ENCODE results near the gene ABI3.

Gene ABI3

DNA sequence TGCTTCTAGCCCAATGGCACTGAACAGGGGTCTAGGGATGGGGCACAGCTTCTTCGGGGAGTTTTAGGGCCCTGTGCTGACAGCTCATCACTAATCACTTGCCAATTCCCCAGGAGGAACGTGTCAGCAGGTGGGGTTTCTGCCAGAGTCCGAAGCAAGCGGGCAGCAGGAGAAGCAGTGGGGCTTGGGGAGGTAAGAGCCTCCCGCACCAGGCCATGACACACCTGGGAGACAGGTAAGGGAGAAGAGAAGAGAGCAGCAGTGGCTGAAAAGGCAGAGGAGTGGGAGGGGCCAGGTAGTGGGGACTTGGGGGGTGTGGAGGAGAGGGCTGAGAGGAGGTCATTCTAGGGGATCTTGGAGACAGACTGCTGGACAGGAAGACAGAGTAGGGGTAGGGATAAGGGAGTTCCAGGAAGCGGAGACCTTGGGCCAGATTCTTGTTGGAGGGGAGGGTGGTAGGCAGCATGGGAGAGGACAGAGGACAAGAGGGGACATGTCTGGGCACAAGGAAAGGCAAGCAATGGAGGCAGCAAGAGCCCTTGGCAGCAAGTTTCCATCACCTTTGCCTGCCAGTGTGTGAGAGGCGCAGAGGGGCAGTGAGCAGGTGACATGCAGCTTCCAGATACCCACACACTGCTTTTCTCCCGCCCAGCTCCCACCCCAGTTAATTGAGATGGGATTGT lies 15.2 kb downstream of the ABI3 start:
- DNase-seq (ENCODE audit: low read depth in 3 of 3): no peak

GRCh38 chr17:49226771-49227435 lies 16.4 kb downstream of the ABI3 start:
- DNase-seq (ENCODE audit: low read depth in 3 of 3): no peak

DNA sequence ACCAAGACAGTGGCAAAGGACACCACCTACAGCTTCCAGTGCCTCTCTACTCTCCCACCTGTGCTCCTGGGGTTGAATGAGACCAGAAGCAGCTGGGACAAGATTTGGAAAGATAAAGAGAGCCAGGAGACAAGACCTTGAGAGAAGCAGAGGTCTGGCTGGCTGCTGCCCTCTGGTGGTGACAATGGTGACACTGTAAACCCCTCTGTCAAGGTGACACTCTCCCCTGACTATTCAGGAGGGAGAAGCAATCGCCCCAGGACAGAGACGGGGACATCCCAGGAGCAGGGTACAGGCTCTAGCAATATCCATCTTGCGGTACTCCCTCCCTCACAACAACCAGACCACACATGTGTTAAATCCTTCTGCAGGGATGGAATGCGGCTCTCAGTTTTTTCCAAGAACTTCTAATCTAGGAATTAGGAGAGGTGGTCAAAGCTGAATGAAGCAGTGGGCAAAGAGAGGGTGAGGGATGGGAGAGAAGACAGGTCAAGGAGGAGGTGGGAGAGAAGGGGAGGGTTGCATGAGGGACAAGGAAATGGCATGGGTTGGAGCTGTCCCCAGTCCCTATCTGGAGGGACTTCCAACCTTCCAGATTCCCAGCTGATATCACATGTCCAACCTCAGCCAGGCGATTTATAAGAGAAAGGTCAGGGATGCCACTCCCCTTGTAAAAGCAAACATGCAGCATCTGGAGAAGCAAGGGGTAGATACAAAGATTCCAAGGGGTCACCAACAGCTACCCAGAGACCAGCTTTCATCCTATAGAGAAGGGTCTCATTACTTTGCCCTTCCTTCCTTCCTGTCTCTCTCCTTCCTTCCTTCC lies 17.1 kb downstream of the ABI3 start:
- peak; percentile 56 to 76 (median 63) for DNase-seq (ENCODE audit: low read depth in 3 of 3)

DNA sequence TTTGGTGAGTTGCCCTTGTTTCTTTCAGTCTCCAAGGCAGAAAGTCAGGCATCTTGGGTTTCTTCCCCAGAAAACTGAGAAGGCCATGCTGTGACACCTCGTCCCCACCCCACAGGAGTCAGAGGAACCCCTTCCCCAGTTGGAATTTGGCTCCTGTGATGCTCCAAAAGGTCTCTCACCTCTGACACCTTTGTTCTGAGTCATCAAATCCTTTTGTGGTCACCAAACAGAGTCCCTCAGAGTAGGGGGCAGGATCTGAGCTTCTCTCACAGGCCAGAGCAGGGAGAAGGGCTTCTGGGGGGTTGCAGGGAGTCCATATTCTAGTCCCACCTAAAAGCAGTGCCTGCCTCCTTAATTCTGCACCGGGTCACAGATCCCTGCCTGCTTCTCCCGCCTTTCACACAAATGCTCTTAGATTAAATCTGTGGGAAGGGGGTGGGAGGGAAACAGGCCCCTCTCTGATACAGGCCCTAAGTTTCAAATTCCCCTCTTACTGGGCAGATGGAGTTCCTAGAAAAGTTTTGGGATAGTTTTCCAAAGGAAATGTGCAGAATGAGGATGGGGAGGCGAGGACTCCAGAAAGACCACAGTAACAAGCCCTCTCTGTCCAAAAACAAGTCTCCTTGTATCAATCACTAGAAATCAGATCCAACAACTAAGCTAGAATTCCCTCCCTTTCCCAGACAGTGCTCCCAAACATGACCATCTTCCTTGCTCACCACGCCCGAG lies 18.7 kb downstream of the ABI3 start:
- no peak for DNase-seq (ENCODE audit: low read depth in 3 of 3)

GRCh38 chr17:49229805-49230600 lies 19.5 kb downstream of the ABI3 start:
- no peak for DNase-seq (ENCODE audit: low read depth in 3 of 3)

DNA sequence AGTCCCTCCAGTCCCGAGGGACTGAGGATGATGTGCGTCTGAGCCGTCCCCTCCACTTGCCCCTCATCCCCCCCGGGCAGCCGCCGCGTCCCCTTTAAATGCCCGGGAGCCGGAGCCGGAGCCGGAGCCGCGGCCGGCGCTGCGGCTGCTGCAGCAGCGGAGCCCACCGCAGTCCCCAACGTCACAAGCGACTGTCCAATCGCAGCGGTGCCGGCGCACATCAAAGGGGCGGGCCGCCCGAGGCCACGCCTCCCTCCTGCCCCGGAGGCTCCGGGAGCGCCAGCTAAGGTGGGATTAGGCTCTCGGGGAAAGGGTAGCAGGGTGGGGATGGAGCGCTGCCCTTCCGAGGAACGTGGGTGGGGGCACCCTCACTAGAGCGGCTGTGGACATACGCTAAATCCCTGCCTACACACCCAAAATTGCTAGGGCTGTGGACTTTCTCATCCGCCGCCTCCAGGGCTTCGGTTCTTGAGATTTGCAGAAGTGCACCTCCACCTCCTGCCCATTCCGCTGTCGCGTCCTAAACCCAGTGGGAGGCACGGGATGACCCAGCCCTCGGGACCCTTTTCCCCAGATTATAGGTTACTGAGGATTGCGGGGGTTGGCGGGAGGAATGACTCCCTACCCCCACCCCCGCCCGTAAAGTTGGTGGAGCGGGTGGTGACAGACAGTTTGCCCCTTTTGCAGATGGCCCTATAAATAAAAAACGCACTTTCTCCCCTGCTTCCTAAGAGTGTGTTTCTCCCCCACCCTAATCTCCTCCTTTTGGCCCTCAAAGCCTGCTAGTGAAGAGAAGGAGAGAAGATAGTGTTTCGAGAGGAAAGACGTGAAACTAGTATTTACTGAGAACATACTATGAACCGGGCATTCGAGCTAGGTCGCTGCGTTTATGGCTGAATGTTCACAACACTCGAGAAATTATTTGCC lies 20.4 kb downstream of the ABI3 start, which contains the start of gene PHOSPHO1:
Gene PHOSPHO1 (minus strand): TSS at position 152 of the 927 bp plus-strand sequence. CDS start 4,096 bp downstream, outside the sequence.
- peak; percentile 71 to 85 (median 73) for DNase-seq (ENCODE audit: low read depth in 3 of 3)

DNA sequence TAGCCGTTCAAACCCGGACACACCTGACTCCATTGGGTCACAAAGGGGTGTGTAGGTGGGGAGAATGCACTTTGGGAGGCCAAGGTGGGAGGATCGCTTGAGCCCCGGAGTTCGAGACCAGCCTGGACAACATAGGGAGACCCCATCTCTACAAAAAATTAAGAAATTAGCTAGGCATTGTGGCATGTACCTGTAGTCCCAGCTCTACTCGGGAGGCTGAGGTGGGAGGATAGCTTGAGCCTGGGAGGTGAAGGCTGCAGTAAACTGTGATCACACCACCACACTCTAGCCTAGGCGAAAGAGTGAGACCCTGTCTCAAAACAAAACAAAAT lies 21.0 kb downstream of the ABI3 start:
- DNase-seq (ENCODE audit: low read depth in 3 of 3): no peak

DNA sequence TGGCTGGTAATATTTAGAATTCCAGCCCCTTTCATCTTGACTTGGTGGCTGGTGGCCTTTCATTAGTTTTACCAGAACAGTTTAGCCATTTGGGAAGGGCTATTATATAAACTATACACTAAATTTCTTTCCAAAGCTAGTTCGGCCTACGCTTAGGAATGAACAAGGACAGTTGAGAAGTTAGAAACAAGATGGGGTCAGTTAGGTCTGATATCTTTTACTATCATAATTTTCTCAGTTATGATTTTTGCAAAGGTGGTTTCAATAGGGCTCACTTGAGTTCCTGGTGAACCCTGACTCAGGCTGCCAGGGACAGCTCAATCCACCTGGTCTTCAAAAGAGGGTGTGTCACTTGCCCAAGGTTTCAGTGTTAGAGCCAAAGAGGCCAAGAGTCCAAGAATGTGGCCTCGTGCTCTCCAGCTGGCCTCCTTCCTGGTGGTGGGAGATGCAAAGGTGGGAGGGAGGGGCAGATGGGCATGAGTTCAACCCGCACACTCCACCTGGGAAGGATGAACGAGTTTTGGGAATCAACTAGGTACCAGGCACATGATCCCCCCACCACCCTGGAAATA lies 24.1 kb downstream of the ABI3 start:
- no peak for DNase-seq (ENCODE audit: low read depth in 3 of 3)

- DNase-seq (ENCODE audit: low read depth in 3 of 3): no peak
These were observed 25.4 kb downstream of the ABI3 start for GRCh38 chr17:49235896-49236295.

DNA sequence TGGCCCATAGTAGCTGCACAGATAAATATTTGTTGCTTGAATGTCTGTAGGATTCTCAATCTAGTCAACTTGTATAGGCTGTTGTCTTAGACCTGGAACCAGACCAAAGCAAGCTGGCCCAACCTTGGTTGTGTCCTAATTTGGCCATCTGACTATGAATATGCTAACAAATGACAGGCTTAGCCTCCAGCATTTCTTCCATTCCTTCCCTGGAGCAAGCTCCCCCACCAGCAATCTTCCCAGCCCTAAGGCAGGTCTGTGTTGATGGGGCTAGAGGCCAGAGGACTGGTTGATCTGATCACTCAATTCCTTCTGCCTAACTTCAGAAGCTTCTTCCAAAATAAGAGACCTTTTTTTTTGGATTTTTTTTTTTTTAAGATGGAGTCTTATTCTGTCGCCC lies 29.5 kb downstream of the ABI3 start:
- DNase-seq (ENCODE audit: low read depth in 3 of 3): no peak

DNA sequence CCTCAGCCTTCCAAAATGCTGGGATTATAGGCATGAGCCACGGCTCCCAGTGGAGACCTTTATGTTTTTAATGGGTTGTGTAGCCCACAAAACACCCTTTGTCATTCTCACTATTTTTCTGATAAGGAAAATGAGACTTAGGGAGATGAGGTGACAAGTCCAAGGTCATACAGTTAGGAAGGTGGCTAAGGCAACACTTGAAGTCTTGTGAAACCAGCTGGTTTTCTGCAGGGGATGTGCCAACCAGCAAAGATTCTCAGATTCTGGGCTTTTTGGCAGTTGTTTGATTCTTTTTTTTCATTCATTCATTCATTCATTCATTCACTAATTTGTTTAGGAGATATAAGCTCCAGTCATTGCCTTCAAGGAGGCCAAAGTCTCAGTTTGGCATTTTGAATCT lies 30.1 kb downstream of the ABI3 start:
- no peak for DNase-seq (ENCODE audit: low read depth in 3 of 3)

DNA sequence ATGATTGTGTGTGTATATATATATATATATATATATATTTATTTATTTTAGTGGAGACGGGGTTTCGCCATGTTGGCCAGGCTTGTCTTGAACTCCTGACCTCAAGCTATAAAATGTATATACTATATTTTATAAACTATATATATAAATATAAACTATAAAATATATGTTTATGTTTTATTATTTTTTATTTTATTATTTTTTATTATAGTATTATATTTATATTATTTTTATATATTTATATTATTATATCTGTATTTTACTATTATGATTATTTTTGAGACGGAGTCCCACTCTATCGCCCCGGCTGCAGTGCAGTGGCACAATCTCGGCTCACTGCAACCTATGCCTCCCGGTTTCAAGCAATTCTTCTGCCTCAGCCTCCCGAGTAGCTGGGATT lies 30.5 kb downstream of the ABI3 start:
- no peak for DNase-seq (ENCODE audit: low read depth in 3 of 3)

DNA sequence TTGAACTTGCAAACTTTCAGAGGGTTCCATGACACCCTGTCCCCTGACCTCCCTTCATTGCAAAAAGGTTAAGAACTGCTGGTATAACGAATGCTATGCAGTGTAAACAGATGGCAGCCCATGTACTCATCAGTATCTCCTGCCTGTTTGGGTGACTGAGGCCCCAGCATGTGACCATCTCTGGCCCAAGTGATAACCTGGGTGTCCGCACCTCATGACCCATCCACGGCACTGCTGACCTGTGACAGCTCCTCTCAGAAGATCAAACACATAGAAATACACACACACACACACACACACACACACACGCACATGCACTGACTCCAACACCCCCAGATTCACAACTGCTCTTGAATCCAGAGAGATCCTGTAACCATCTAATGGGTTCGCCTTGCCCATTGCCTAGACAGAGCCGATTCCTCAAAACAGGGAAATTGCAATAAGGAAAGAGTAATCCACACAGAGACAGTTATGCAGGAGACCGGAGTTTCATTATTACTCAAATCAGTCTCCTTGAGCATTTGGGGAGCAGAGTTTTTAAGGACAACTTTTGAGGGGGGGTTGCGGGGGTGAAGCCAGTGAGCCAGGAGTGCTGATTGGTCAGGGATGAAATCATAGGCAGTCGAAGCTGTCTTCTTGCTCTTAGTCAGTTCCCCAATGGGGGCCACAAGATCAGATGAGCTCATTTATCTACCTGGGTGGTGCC lies 31.3 kb downstream of the ABI3 start:
- DNase-seq (ENCODE audit: low read depth in 3 of 3): no peak

GRCh38 chr17:49242813-49243212 lies 32.3 kb downstream of the ABI3 start:
- no peak for DNase-seq (ENCODE audit: low read depth in 3 of 3)

- no peak for DNase-seq (ENCODE audit: low read depth in 3 of 3)
These were observed 34.3 kb downstream of the ABI3 start for GRCh38 chr17:49244839-49245238.

DNA sequence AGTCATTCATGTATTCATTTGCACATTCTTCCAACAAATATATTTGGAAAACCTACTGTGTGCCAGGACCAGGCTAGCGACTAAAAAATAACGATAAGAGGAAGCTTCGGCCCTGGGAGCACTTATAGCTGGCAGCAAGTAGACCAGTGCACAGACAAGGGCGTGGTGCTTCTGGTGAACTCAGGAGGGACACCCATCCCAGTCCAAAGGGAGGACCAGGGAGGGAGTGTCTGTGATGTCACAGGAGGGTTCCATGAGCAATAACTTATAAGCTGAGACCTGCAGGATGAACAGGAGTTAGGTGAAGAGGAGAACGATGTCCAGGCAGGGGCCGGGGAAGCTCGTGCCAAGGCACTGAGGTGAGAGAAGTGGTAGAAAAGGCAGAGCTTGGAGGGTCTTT lies 37.4 kb downstream of the ABI3 start:
- DNase-seq (ENCODE audit: low read depth in 3 of 3): no peak

- DNase-seq (ENCODE audit: low read depth in 3 of 3): no peak
These were observed 38.8 kb downstream of the ABI3 start for GRCh38 chr17:49249292-49249794.

- DNase-seq (ENCODE audit: low read depth in 3 of 3): no peak
These were observed 39.5 kb downstream of the ABI3 start for GRCh38 chr17:49249890-49250522.
